ENCODE results near the gene SV2B. TPM values are rescaled to one million over a fixed set of nuclear protein-coding genes. Genes with fewer than 3 reads are reported as not detected.
A peak's percentile ranks its signal among the peaks of the same experiment; 100 is the strongest.

SV2B gene
- total RNA-seq, 4 donors from 2014 or later, result 0.27 to 10.3 (median 2.2) TPM

GRCh38 chr15:91294795-91295194, 194.7 kb downstream of the SV2B start:
- 54 to 66% methylated on average over 3 to 5 of the region's 5 CpGs for WGBS, 2 donors (ENCODE audit: low coverage in 1 of 2)
- Histone ChIP-seq H3K4me3 (no peak overlapping the region), H3K4me1 (peaks cover 0 to 6% (median 3%) of the 10 kb centered on the region in 4 donors), H3K27me3 (peaks cover 36% of the 10 kb centered on the region), H3K27ac (no peak overlapping the region), H3K36me3 (no peaks in the 10 kb centered on the region), H3K9me3 (no peaks in the 10 kb centered on the region)
- in situ Hi-C loops (cut with MboI; ENCODE audit: low pct_ligation_motif_present in 1 of 4, low pct_unique_long_range_greater_than_20kb in 1 of 4, low sequenced_read_pairs in 3 of 4) (loop anchor here in 1 of 4 donors (10.0 kb wide), 1 partner anchor 790 kb away; no protein-coding TSS in a partner anchor), intact Hi-C loops (cut with DNase I; ENCODE audit: low total_unique reads) (no loop called here)
- DNase-seq, result no peak
- no peak for TF ChIP-seq POLR2AphosphoS5 (IDR thresholded peaks at IDR 0.05)
- TF ChIP-seq CTCF (IDR thresholded peaks at IDR 0.05), result no peak
- no peak for TF ChIP-seq POLR2A (IDR thresholded peaks at IDR 0.05)
- TF ChIP-seq EP300 (IDR thresholded peaks at IDR 0.05; ENCODE audit: low read depth), result no peak

GRCh38 chr15:91298101-91298500, 198.0 kb downstream of the SV2B start:
- Histone ChIP-seq H3K9me3 (no peaks in the 10 kb centered on the region), H3K27me3 (peaks cover 30% of the 10 kb centered on the region), H3K4me1 (peaks cover 0 to 6% (median 3%) of the 10 kb centered on the region in 4 donors), H3K4me3 (no peak overlapping the region), H3K27ac (no peak overlapping the region), H3K36me3 (no peaks in the 10 kb centered on the region)
- 82 to 83% methylated on average over 6 of the region's 6 CpGs for WGBS, 2 donors (ENCODE audit: low coverage in 1 of 2)
- TF ChIP-seq EP300 (IDR thresholded peaks at IDR 0.05; ENCODE audit: low read depth), result no peak
- TF ChIP-seq CTCF (IDR thresholded peaks at IDR 0.05), result no peak
- TF ChIP-seq POLR2A (IDR thresholded peaks at IDR 0.05), result no peak
- no peak for TF ChIP-seq POLR2AphosphoS5 (IDR thresholded peaks at IDR 0.05)
- intact Hi-C loops (cut with DNase I; ENCODE audit: low total_unique reads), result no loop called here
- in situ Hi-C loops (cut with MboI; ENCODE audit: low pct_ligation_motif_present in 1 of 4, low pct_unique_long_range_greater_than_20kb in 1 of 4, low sequenced_read_pairs in 3 of 4), result loop anchor here in 1 of 4 donors (10.0 kb wide), 1 partner anchor 787 kb away; no protein-coding TSS in a partner anchor
- DNase-seq, result no peak

- intact Hi-C loops (cut with DNase I; ENCODE audit: low total_unique reads) (loop anchor here (2.0 kb wide), 2 partner anchors 550 to 780 kb away; partner anchors contain the start of gene SLCO3A1), in situ Hi-C loops (cut with MboI; ENCODE audit: low pct_ligation_motif_present in 1 of 4, low pct_unique_long_range_greater_than_20kb in 1 of 4, low sequenced_read_pairs in 3 of 4) (loop anchor here (10.0 to 25.0 kb wide), 4 partner anchors 534 to 1409 kb away; no protein-coding TSS in a partner anchor)
- H3K9me3 ChIP-seq, result no peaks in the 10 kb centered on the region
- peaks cover 15% of the 10 kb centered on the region for H3K27me3 ChIP-seq
- DNase-seq, result peak; percentile 16
- H3K36me3 ChIP-seq, result no peaks in the 10 kb centered on the region
- H3K27ac ChIP-seq, result no peak overlapping the region
- H3K4me1 ChIP-seq, result no peaks in the 10 kb centered on the region
- TF ChIP-seq POLR2A (IDR thresholded peaks at IDR 0.05) (no peak), CTCF (IDR thresholded peaks at IDR 0.05) (peak; percentile 64 to 78 (median 74)), EP300 (IDR thresholded peaks at IDR 0.05; ENCODE audit: low read depth) (no peak), POLR2AphosphoS5 (IDR thresholded peaks at IDR 0.05) (no peak)
- 3 to 20% methylated on average over 4 to 11 of the region's 11 CpGs for WGBS, 2 donors (ENCODE audit: low coverage in 1 of 2)
- no peak overlapping the region for H3K4me3 ChIP-seq
Measured at GRCh38 chr15:91302588-91303439, 202.8 kb downstream of the SV2B start.

GRCh38 chr15:91304210-91304609, 204.2 kb downstream of the SV2B start:
- Histone ChIP-seq H3K27me3 (peaks cover 15% of the 10 kb centered on the region), H3K27ac (no peak overlapping the region), H3K9me3 (no peaks in the 10 kb centered on the region), H3K36me3 (no peaks in the 10 kb centered on the region), H3K4me1 (no peaks in the 10 kb centered on the region), H3K4me3 (no peak overlapping the region)
- DNase-seq, result no peak
- intact Hi-C loops (cut with DNase I; ENCODE audit: low total_unique reads) (no loop called here), in situ Hi-C loops (cut with MboI; ENCODE audit: low pct_ligation_motif_present in 1 of 4, low pct_unique_long_range_greater_than_20kb in 1 of 4, low sequenced_read_pairs in 3 of 4) (loop anchor here (10.0 to 25.0 kb wide), 4 partner anchors 533 to 1408 kb away; no protein-coding TSS in a partner anchor)
- no peak for TF ChIP-seq POLR2AphosphoS5 (IDR thresholded peaks at IDR 0.05)
- 80% methylated on average over 2 of the region's 2 CpGs; no CpG with 5 or more reads in 1 of the 2 donors for WGBS, 2 donors (ENCODE audit: low coverage in 1 of 2)

Measured in transverse colon (tissue), 4 donors.